ENCODE measurements around the gene PLA2G3. TPM values are rescaled to one million over a fixed set of nuclear protein-coding genes. Genes with fewer than 3 reads are reported as not detected.

PLA2G3 gene
- total and polyA plus RNA-seq, 2 of the 13 experiments (the other 11 are each of a cell fraction or from before 2014, with no cell fraction given), result 0.12 to 0.42 TPM

- no peak for TF ChIP-seq NBN (conservative IDR thresholded peaks at IDR 0.05)
- no peak for TF ChIP-seq ZNF207 (IDR thresholded peaks at IDR 0.05; ENCODE audit: borderline replicate concordance)
- no peak for TF ChIP-seq ATF2 (CRISPR knock-in tag; IDR thresholded peaks at IDR 0.05)
- TF ChIP-seq ZFP37 (CRISPR knock-in tag; IDR thresholded peaks at IDR 0.05; ENCODE audit: borderline replicate concordance), result no peak
- no peak for TF ChIP-seq SRY (CRISPR knock-in tag; IDR thresholded peaks at IDR 0.05)
- TF ChIP-seq IRF1 (CRISPR knock-in tag; IDR thresholded peaks at IDR 0.05; ENCODE audit: low read depth), result no peak
- TF ChIP-seq ZSCAN5A (CRISPR knock-in tag; IDR thresholded peaks at IDR 0.05; ENCODE audit: borderline replicate concordance), result no peak
- no peak; the same call in 1 of the 2 replicates for TF ChIP-seq ZSCAN9 (CRISPR knock-in tag; IDR thresholded peaks at IDR 0.05; ENCODE audit: borderline replicate concordance)
- TF ChIP-seq, protein P1, sequence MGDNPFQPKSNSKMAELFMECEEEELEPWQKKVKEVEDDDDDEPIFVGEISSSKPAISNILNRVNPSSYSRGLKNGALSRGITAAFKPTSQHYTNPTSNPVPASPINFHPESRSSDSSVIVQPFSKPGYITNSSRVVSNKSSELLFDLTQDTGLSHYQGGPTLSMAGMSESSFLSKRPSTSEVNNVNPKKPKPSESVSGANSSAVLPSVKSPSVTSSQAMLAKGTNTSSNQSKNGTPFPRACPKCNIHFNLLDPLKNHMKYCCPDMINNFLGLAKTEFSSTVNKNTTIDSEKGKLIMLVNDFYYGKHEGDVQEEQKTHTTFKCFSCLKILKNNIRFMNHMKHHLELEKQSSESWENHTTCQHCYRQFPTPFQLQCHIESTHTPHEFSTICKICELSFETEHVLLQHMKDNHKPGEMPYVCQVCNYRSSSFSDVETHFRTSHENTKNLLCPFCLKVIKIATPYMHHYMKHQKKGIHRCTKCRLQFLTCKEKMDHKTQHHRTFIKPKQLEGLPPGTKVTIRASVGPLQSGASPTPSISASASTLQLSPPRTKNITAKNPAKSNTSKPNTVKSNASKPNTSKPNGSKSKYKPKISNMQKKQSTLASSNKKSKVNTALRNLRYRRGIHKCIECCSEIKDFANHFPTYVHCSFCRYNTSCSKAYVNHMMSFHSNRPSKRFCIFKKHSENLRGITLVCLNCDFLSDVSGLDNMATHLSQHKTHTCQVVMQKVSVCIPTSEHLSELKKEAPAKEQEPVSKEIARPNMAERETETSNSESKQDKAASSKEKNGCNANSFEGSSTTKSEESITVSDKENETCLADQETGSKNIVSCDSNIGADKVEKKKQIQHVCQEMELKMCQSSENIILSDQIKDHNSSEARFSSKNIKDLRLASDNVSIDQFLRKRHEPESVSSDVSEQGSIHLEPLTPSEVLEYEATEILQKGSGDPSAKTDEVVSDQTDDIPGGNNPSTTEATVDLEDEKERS (CRISPR knock-in tag; IDR thresholded peaks at IDR 0.05), result no peak
- no peak for TF ChIP-seq DRAP1 (CRISPR knock-in tag; IDR thresholded peaks at IDR 0.05)
- TF ChIP-seq, protein P2, sequence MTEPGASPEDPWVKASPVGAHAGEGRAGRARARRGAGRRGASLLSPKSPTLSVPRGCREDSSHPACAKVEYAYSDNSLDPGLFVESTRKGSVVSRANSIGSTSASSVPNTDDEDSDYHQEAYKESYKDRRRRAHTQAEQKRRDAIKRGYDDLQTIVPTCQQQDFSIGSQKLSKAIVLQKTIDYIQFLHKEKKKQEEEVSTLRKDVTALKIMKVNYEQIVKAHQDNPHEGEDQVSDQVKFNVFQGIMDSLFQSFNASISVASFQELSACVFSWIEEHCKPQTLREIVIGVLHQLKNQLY (CRISPR knock-in tag; IDR thresholded peaks at IDR 0.05), result no peak
- TF ChIP-seq ATAD3A (CRISPR knock-in tag; IDR thresholded peaks at IDR 0.05), result no peak
- TF ChIP-seq, protein P3, sequence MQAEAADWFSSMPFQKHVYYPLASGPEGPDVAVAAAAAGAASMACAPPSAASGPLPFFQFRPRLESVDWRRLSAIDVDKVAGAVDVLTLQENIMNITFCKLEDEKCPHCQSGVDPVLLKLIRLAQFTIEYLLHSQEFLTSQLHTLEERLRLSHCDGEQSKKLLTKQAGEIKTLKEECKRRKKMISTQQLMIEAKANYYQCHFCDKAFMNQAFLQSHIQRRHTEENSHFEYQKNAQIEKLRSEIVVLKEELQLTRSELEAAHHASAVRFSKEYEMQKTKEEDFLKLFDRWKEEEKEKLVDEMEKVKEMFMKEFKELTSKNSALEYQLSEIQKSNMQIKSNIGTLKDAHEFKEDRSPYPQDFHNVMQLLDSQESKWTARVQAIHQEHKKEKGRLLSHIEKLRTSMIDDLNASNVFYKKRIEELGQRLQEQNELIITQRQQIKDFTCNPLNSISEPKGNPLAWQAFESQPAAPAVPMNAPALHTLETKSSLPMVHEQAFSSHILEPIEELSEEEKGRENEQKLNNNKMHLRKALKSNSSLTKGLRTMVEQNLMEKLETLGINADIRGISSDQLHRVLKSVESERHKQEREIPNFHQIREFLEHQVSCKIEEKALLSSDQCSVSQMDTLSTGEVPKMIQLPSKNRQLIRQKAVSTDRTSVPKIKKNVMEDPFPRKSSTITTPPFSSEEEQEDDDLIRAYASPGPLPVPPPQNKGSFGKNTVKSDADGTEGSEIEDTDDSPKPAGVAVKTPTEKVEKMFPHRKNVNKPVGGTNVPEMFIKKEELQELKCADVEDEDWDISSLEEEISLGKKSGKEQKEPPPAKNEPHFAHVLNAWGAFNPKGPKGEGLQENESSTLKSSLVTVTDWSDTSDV (CRISPR knock-in tag; IDR thresholded peaks at IDR 0.05), result no peak
- no peak for TF ChIP-seq ZFP41 (CRISPR knock-in tag; IDR thresholded peaks at IDR 0.05; ENCODE audit: borderline replicate concordance)
- TF ChIP-seq ZNF121 (CRISPR knock-in tag; IDR thresholded peaks at IDR 0.05), result peak; percentile 62; the same call in 1 of the 2 replicates
- no peak for TF ChIP-seq ZKSCAN8 (CRISPR knock-in tag; IDR thresholded peaks at IDR 0.05; ENCODE audit: borderline replicate concordance)
- no peak for TF ChIP-seq BRD4 (CRISPR knock-in tag; IDR thresholded peaks at IDR 0.05)
- no peak for TF ChIP-seq SYNCRIP (IDR thresholded peaks at IDR 0.05; ENCODE audit: insufficient read depth, low read depth, low read length)
- TF ChIP-seq ZNF552 (CRISPR knock-in tag; IDR thresholded peaks at IDR 0.05; ENCODE audit: borderline replicate concordance), result no peak
- no peak for TF ChIP-seq SATB2 (CRISPR knock-in tag; IDR thresholded peaks at IDR 0.05)
Measured at GRCh38 chr22:31160328-31160978, 20.1 kb upstream of the PLA2G3 start (continued).
